DOHH2 (cell line): ENCODE results near the gene UTS2R.

Source experiments
- EZH2phosphoT487 ChIP-seq: fragments of 200-600 bp; sonication (generic); IDR thresholded peaks from 2 replicates; pipeline ENCODE4 v1.6.1; 2017; ENCODE audit warnings: borderline replicate concordance, mild to moderate bottlenecking, antibody characterized with exemption, low read length, moderate library complexity, mixed read lengths
- TF ChIP-seq, protein P1 (sequence below): fragments of 200-600 bp; sonication (generic); IDR thresholded peaks from one replicate; pipeline ENCODE4 v1.5.1; 2014; ENCODE audit warnings: antibody characterized with exemption, mild to moderate bottlenecking, low read depth, low read length; ENCODE audit not compliant: poor library complexity, severe bottlenecking

DNA sequence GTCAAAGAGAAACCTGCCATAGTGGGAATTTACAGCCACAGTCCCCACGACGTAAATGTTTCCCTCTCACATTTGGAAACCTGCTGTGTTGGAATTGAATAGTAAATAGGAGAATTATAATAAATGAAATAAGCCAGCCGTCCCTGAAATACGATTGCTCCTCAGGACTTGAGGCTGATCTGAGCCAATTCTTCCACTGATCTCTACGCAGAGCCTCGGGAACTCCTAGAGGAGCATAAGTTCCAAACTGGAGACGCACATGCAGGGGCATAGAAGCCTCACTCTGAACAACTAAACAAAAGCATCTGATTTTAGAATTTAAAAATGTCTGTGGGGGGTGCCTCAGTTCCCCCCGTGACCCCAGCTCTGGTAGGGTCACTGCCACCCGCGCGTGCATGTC, 22.7 kb upstream of the UTS2R start:
- TF ChIP-seq, protein P1, sequence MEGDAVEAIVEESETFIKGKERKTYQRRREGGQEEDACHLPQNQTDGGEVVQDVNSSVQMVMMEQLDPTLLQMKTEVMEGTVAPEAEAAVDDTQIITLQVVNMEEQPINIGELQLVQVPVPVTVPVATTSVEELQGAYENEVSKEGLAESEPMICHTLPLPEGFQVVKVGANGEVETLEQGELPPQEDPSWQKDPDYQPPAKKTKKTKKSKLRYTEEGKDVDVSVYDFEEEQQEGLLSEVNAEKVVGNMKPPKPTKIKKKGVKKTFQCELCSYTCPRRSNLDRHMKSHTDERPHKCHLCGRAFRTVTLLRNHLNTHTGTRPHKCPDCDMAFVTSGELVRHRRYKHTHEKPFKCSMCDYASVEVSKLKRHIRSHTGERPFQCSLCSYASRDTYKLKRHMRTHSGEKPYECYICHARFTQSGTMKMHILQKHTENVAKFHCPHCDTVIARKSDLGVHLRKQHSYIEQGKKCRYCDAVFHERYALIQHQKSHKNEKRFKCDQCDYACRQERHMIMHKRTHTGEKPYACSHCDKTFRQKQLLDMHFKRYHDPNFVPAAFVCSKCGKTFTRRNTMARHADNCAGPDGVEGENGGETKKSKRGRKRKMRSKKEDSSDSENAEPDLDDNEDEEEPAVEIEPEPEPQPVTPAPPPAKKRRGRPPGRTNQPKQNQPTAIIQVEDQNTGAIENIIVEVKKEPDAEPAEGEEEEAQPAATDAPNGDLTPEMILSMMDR = no peak
- TF ChIP-seq EZH2phosphoT487 = no peak
